GM18951 (cell line): ENCODE results near the gene PANX2.

Source experiments
- POLR2A ChIP-seq: IDR thresholded peaks from 4 replicates; pipeline ENCODE4 v1.6.1; 2011; ENCODE audit warnings: mild to moderate bottlenecking; ENCODE audit not compliant: insufficient read length, insufficient read depth; ENCODE audit errors: extremely low read depth
- in situ Hi-C: fragments of 300-500 bp; cut with MboI; formaldehyde crosslinking; loops from one replicate; pipeline ENCODE4 v1.12.0; 2022; ENCODE audit warnings: low sequenced_read_pairs, mixed read lengths, inconsistent platforms; ENCODE audit not compliant: unreplicated experiment

The PANX2 gene

GRCh38 chr22:50173311-50173982 lies 2.9 kb downstream of the PANX2 start:
- in situ Hi-C loops: no loop called here
- no peak for TF ChIP-seq POLR2A

- in situ Hi-C loops: no loop called here
- TF ChIP-seq POLR2A: no peak
These were observed 3.4 kb downstream of the PANX2 start for GRCh38 chr22:50173983-50174355.

GRCh38 chr22:50174382-50175190 lies 4.1 kb downstream of the PANX2 start:
- no peak for TF ChIP-seq POLR2A
- in situ Hi-C loops: no loop called here

DNA sequence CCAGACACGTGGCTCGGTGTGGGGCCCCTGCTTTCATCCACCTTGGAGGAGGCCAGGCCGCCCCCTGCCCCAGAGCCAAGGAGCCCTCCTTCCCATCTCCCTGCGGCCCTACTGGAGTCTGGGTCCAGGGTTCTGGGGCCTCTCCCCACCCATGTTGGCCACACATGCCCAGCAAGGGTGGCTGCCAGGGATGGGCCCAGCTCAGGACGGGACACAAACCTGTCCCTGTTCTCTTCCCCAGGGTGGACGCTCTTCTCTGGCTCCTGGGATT lies 4.6 kb downstream of the PANX2 start:
- in situ Hi-C loops: no loop called here
- no peak for TF ChIP-seq POLR2A

- no peak for TF ChIP-seq POLR2A
- in situ Hi-C loops: no loop called here
These were observed 5.7 kb downstream of the PANX2 start for GRCh38 chr22:50175921-50176849.

DNA sequence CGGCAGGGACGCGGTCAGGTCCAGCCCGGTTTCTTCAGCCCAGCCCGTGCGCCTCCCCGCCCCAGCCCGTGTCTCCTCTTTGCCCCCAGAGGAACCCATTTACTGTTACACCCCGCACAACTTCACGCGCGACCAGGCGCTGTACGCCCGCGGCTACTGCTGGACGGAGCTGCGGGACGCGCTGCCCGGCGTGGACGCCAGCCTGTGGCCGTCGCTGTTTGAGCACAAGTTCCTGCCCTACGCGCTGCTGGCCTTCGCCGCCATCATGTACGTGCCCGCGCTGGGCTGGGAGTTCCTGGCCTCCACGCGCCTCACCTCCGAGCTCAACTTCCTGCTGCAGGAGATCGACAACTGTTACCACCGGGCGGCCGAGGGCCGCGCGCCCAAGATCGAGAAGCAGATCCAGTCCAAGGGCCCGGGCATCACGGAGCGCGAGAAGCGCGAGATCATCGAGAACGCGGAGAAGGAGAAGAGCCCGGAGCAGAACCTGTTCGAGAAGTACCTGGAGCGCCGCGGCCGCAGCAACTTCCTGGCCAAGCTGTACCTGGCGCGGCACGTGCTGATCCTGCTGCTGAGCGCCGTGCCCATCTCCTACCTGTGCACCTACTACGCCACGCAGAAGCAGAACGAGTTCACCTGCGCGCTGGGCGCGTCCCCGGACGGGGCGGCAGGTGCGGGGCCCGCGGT lies 6.5 kb downstream of the PANX2 start:
- TF ChIP-seq POLR2A: no peak
- in situ Hi-C loops: no loop called here

- no peak for TF ChIP-seq POLR2A
These were observed 7.3 kb downstream of the PANX2 start for GRCh38 chr22:50177537-50178470.

GRCh38 chr22:50178471-50178864 lies 7.9 kb downstream of the PANX2 start:
- in situ Hi-C loops: no loop called here
- no peak for TF ChIP-seq POLR2A

More at GRCh38 chr22:50177537-50178470, 7.3 kb downstream of the PANX2 start:
- in situ Hi-C loops: no loop called here

GRCh38 chr22:50178871-50179869 lies 8.6 kb downstream of the PANX2 start:
- in situ Hi-C loops: no loop called here
- TF ChIP-seq POLR2A: no peak

DNA sequence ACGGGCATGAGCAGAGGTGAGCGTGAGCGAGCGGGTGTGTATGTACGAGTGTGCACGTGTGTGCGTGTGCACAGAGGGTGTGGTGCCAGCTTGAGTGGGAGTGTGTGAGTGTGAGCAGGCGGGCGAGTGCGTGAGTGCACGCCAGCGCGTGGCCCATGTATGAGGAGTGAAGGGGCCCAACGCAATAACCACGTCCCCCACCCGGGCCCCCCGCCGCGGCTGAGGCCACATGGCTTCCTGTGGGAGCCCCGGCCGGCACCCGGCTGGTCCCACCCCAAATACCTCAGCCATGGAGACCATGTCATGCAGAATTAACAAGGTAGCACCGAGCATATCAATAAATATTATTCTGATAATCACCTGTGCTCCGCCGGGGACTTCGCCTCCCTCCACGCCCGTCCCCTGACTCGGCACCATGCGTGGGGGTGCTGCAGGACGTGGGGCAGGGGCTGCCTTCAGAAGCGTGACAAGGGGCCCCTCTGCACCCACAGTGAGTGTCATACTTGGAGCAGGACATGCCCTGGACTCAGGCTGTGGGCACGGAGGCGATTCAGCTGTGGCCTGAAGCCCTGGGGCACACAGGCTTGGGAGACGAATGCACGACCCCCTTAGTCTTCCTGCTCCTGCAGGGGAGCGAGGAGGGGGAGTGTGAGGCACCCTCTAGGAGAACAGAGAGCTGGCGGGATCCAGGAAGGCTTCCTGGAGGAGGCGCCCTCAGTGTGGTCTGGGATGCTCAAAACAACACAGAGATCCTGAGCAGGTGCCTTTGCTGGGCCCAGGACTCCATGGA lies 9.6 kb downstream of the PANX2 start:
- in situ Hi-C loops: no loop called here

More for the DNA sequence above, 9.6 kb downstream of the PANX2 start:
- no peak for TF ChIP-seq POLR2A
